GM06990 (cell line): ENCODE data around the gene GOLGA6L9.
"Not testable (repeated sequence)": the region's sequence is repeated elsewhere in the genome, so short reads cannot be mapped to it uniquely, and the experiment has no call there.

Experiments
- DNase-seq: peaks from one replicate; pipeline ENCODE4 v3.0.0-alpha.2; 2011; ENCODE audit not compliant: insufficient read length; ENCODE audit errors: extremely low read depth
- H3K27me3 ChIP-seq: replicated peaks from 2 replicates; pipeline ENCODE4 v1.6.0; 2011; ENCODE audit warnings: low read length; ENCODE audit not compliant: control insufficient read depth, insufficient read depth
- H3K36me3 ChIP-seq: 2 replicates; pipeline ENCODE4 v1.5.1; 2011; ENCODE audit warnings: low read length; ENCODE audit not compliant: control insufficient read depth, insufficient read depth
- H3K4me3 ChIP-seq: replicated peaks from 2 replicates; pipeline ENCODE4 v1.5.1; 2011; ENCODE audit warnings: low read depth, mild to moderate bottlenecking, control low read depth, low read length

Gene GOLGA6L9

DNA sequence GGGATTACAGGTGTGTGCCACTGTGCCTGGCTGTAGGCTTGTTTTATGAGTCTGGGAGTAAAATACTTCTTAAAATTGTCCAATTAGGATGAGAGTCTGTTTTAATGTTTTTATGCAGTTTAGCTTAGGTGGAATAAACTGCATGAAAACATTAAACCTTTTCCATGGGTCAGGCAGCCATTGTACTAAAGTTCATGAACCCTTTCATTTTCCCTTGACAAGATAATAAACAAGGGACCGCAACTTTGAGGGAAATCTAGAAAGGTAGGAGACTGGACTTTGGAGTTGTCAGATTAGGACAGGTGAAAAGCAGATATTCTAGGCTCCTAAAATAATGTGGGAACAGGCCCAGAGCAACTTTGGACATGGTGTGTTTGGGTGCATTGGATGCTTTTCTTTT, 27.3 kb upstream of the GOLGA6L9 start:
- H3K27me3 ChIP-seq, H3K36me3 ChIP-seq, H3K4me3 ChIP-seq, DNase-seq: not testable (repeated sequence)

GRCh38 chr15:82406211-82406610, 23.4 kb upstream of the GOLGA6L9 start:
- DNase-seq, H3K4me3 ChIP-seq, H3K36me3 ChIP-seq, H3K27me3 ChIP-seq: not testable (repeated sequence)

DNA sequence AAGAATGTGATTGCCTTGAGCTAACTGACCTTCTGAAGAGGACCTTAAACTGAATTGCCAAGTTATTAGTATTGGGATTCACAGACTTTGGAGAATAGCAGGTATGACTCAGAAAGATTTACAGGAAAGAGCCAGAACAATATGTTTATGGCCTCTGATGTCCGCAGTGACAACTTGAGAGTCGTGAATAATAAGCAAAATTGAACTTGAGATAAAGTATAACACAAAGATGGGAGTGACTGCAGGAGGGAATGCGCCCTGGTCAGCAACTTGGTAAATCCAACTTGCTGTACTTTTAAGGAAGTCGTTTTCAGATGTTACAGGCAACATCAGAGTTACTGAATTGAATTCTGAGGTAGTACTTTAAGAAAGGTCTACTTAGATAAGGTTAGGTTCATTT, 19.3 kb upstream of the GOLGA6L9 start:
- not testable (repeated sequence) for H3K36me3 ChIP-seq, DNase-seq, H3K4me3 ChIP-seq, H3K27me3 ChIP-seq

DNA sequence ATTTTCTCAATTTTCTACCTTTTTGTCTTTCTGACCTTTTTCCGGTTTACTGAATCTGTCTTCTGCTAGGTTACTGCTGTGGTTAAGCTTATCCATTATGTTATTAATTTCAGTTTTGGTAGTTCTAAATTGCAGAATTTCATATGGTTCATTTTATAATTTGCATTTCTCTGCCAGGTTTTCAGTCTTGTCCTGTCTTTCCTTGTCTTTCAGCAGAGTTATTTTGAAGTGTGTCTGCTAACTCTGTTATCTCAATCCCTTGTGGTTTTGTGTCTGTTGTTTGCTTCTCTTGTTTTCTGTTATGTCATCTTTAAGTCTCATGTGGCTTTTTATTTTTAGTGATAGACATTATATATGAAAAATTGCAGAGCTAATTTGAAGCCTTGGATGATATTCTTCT, 18.0 kb upstream of the GOLGA6L9 start:
- DNase-seq, result not testable (repeated sequence)

DNA sequence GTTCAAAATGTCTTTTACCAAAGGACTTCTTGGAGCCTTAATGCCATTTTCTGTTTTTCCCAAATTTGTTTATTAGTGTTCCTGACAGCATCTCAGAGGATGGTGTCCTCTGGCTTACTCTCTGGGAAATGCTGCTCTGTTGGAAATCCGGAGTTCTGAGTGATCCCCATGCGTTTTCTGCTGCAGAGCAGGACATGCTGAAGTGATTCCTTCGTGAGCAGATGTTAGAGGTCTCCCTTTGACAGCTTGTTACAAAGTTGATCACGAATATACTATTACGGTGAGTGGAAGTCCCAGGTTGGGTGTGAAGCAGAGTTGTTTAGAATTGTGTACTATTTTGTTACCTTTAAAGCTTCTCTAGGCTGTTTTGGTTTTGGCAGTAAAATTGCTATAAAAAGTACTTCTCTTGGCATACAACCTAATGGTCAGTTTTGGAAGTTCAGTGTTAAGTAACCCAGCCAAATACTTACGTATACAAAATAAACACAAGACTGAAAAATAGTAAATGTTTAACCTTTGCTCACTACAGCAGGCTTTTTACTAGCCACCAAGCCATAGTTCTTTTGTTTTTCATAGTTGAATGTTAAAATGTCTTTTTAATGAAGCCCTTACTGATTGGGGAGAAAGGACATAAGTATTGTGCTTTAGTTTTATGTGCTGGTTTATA, 15.0 kb upstream of the GOLGA6L9 start:
- not testable (repeated sequence) for H3K27me3 ChIP-seq, H3K4me3 ChIP-seq, H3K36me3 ChIP-seq, DNase-seq

More for the DNA sequence above, 18.0 kb upstream of the GOLGA6L9 start:
- not testable (repeated sequence) for H3K4me3 ChIP-seq, H3K27me3 ChIP-seq, H3K36me3 ChIP-seq

DNA sequence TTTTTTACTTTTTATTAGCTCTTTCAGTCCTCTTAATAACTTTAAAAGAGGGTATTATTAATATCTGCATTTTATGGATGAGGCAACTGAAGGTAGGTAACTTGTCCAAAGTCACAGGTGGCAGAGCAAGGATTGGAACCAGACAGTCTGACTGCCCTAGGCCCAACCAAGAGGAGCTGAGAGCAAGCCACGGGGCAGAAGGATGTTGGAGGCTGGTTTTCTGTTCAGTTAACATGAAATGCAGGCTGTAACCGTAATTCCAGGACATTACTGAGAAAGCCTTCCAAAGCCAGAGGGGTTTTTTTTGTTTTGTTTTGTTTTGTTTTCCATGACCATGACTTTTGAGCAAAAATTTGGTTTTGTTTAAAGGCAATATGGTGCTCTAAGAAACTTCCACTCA, 9.1 kb upstream of the GOLGA6L9 start:
- not testable (repeated sequence) for H3K27me3 ChIP-seq, H3K36me3 ChIP-seq, DNase-seq, H3K4me3 ChIP-seq

- H3K27me3 ChIP-seq, DNase-seq, H3K36me3 ChIP-seq, H3K4me3 ChIP-seq: not testable (repeated sequence)
Measured at GRCh38 chr15:82420966-82421365, 8.7 kb upstream of the GOLGA6L9 start.

DNA sequence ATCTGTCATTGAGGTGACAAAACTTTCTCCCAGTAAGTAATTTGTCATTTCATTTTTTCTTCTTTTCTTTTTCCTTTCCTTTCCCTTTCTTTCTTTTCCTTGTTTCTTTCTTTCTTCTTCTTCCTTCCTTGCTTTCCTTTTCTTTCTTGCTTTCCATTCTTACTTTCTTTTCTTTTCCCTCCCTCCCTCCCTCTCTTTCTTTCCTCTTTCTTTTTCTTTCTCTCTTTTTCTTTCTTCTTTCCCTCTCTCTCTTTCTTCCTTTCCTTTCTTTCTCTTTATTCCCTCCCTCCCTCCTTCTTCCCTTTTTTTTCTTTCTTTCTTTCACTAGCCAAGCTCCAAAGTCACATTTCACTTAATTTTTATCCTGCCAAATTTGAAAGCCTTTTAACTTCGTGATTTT, 2.5 kb upstream of the GOLGA6L9 start:
- not testable (repeated sequence) for DNase-seq, H3K27me3 ChIP-seq, H3K36me3 ChIP-seq, H3K4me3 ChIP-seq

DNA sequence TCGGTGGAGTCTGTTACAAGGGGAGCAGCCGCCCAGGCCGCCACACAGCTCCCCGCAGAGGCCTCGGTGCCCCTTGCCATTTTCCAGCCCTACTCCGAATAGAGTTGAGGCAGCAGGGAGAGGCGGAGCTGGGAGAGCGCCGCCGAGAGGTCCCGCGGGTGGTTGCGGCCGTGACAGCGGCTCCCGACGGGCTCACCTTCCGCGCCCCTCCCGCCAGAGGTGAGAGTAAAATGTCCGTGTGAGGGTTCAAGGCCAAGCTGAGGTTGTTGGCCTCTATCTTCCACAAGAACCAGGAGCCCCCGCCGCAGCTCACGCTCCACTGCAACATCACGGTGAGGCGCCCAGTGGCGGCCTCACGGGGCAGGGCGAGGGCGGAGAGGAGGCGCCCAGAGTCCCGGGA, 15.8 kb downstream of the GOLGA6L9 start:
- H3K36me3 ChIP-seq, H3K27me3 ChIP-seq, DNase-seq: not testable (repeated sequence)
- peak overlapping the region; percentile 25; the same call in 1 of the 2 replicates for H3K4me3 ChIP-seq

GRCh38 chr15:82457336-82457735, 27.7 kb downstream of the GOLGA6L9 start:
- not testable (repeated sequence) for H3K4me3 ChIP-seq, DNase-seq, H3K27me3 ChIP-seq, H3K36me3 ChIP-seq

GRCh38 chr15:82465629-82466028, 36.0 kb downstream of the GOLGA6L9 start:
- not testable (repeated sequence) for H3K4me3 ChIP-seq, DNase-seq, H3K27me3 ChIP-seq, H3K36me3 ChIP-seq

DNA sequence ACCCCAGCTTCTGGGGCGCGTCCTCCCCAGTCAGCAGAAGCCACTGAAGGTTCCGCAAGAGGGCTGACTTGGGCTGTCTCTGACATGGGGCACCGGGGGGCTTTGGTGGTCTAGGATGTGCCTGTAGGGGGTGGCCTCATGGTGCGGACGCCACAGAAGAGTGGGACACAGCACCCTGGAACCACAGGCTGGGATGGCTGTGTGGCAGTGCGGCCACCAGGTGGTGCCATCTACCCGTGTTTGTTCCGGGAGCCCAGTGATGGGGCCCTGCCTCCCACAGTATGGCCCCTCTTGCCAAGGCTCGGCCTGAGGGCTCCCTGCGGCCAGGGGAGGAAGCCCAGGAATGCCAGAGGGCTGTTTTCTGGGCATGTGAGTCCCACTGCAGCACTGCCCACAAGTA, 38.6 kb downstream of the GOLGA6L9 start:
- H3K27me3 ChIP-seq, H3K36me3 ChIP-seq, DNase-seq, H3K4me3 ChIP-seq: not testable (repeated sequence)

- not testable (repeated sequence) for DNase-seq, H3K4me3 ChIP-seq, H3K27me3 ChIP-seq, H3K36me3 ChIP-seq
Measured at GRCh38 chr15:82469381-82469780, 39.8 kb downstream of the GOLGA6L9 start.

GRCh38 chr15:82472269-82472982, 42.8 kb downstream of the GOLGA6L9 start:
- DNase-seq, H3K4me3 ChIP-seq, H3K27me3 ChIP-seq, H3K36me3 ChIP-seq: not testable (repeated sequence)
